ENCODE measurements around the gene GARIN5A.

GARIN5A gene

GRCh38 chr19:50422397-50423278, 54.0 kb downstream of the GARIN5A start:
- WGBS (ENCODE audit: extremely low coverage, insufficient coverage, low lambda C conversion rate): no CpG with 5 or more reads among the region's 18 CpGs
- Histone ChIP-seq H3K27me3 (ENCODE audit: insufficient read depth, low read length, poor library complexity) (no peaks in the 10 kb centered on the region), H3K36me3 (ENCODE audit: control insufficient read depth, insufficient read depth, low read length) (no peaks in the 10 kb centered on the region), H3K27ac (ENCODE audit: low read depth, low read length) (no peak overlapping the region), H3K4me3 (ENCODE audit: low read length) (no peak overlapping the region), H4K5ac (ENCODE audit: low read length) (no peak overlapping the region), H3K79me2 (ENCODE audit: control insufficient read depth, insufficient read depth, low read length) (no peaks in the 10 kb centered on the region), H3K4me1 (ENCODE audit: control insufficient read depth, low read depth, low read length) (no peaks in the 10 kb centered on the region), H3K9ac (ENCODE audit: low read length) (no peak overlapping the region), H3K4ac (ENCODE audit: low read depth, low read length) (no peak overlapping the region), H3K56ac (ENCODE audit: low read length) (no peak overlapping the region), H3K4me2 (ENCODE audit: low read length) (no peak overlapping the region), H3K18ac (ENCODE audit: low read length) (no peak overlapping the region), H3K79me1 (ENCODE audit: low read length) (no peaks in the 10 kb centered on the region), H2BK5ac (ENCODE audit: low read length) (no peak overlapping the region), H3K23ac (ENCODE audit: low read length) (no peak overlapping the region), H2BK15ac (replicated peaks; ENCODE audit: low read depth) (no peak overlapping the region), H4K8ac (ENCODE audit: low read depth, low read length) (no peak overlapping the region), H2AK5ac (ENCODE audit: low read length) (no peak overlapping the region), H2BK120ac (ENCODE audit: low read depth, low read length) (no peak overlapping the region)
- DNase-seq: no peak

- H3K27me3 ChIP-seq (ENCODE audit: insufficient read depth, low read length, poor library complexity): no peaks in the 10 kb centered on the region
- no peak overlapping the region for H3K4ac ChIP-seq (ENCODE audit: low read depth, low read length)
- H3K79me2 ChIP-seq (ENCODE audit: control insufficient read depth, insufficient read depth, low read length): no peaks in the 10 kb centered on the region
- no peak overlapping the region for H3K4me3 ChIP-seq (ENCODE audit: low read length)
- H3K27ac ChIP-seq (ENCODE audit: low read depth, low read length): no peak overlapping the region
- H2BK15ac ChIP-seq (replicated peaks; ENCODE audit: low read depth): no peak overlapping the region
- H3K18ac ChIP-seq (ENCODE audit: low read length): no peak overlapping the region
- H2BK120ac ChIP-seq (ENCODE audit: low read depth, low read length): no peak overlapping the region
- no peaks in the 10 kb centered on the region for H3K79me1 ChIP-seq (ENCODE audit: low read length)
- no peak for DNase-seq
- no peak overlapping the region for H3K23ac ChIP-seq (ENCODE audit: low read length)
- WGBS (ENCODE audit: extremely low coverage, insufficient coverage, low lambda C conversion rate): no CpG with 5 or more reads among the region's 3 CpGs
- H4K5ac ChIP-seq (ENCODE audit: low read length): no peak overlapping the region
- H3K4me2 ChIP-seq (ENCODE audit: low read length): no peak overlapping the region
- no peak overlapping the region for H2BK5ac ChIP-seq (ENCODE audit: low read length)
- H3K56ac ChIP-seq (ENCODE audit: low read length): no peak overlapping the region
- H3K36me3 ChIP-seq (ENCODE audit: control insufficient read depth, insufficient read depth, low read length): no peaks in the 10 kb centered on the region
- no peaks in the 10 kb centered on the region for H3K4me1 ChIP-seq (ENCODE audit: control insufficient read depth, low read depth, low read length)
- H4K8ac ChIP-seq (ENCODE audit: low read depth, low read length): no peak overlapping the region
- no peak overlapping the region for H3K9ac ChIP-seq (ENCODE audit: low read length)
- H2AK5ac ChIP-seq (ENCODE audit: low read length): no peak overlapping the region
Observed at GRCh38 chr19:50420808-50421207, 55.8 kb downstream of the GARIN5A start.

GRCh38 chr19:50420127-50420526, 56.5 kb downstream of the GARIN5A start:
- Histone ChIP-seq H2BK5ac (ENCODE audit: low read length) (no peak overlapping the region), H4K5ac (ENCODE audit: low read length) (no peak overlapping the region), H3K4me3 (ENCODE audit: low read length) (no peak overlapping the region), H3K18ac (ENCODE audit: low read length) (no peak overlapping the region), H2AK5ac (ENCODE audit: low read length) (no peak overlapping the region), H3K56ac (ENCODE audit: low read length) (no peak overlapping the region), H3K4ac (ENCODE audit: low read depth, low read length) (no peak overlapping the region), H3K27ac (ENCODE audit: low read depth, low read length) (no peak overlapping the region), H3K79me1 (ENCODE audit: low read length) (no peaks in the 10 kb centered on the region), H3K27me3 (ENCODE audit: insufficient read depth, low read length, poor library complexity) (no peaks in the 10 kb centered on the region), H3K36me3 (ENCODE audit: control insufficient read depth, insufficient read depth, low read length) (no peaks in the 10 kb centered on the region), H2BK120ac (ENCODE audit: low read depth, low read length) (no peak overlapping the region), H3K9ac (ENCODE audit: low read length) (no peak overlapping the region), H2BK15ac (replicated peaks; ENCODE audit: low read depth) (no peak overlapping the region), H3K79me2 (ENCODE audit: control insufficient read depth, insufficient read depth, low read length) (no peaks in the 10 kb centered on the region), H3K4me1 (ENCODE audit: control insufficient read depth, low read depth, low read length) (no peaks in the 10 kb centered on the region), H3K23ac (ENCODE audit: low read length) (peak overlapping the region; percentile 45), H4K8ac (ENCODE audit: low read depth, low read length) (no peak overlapping the region), H3K4me2 (ENCODE audit: low read length) (no peak overlapping the region)
- WGBS (ENCODE audit: extremely low coverage, insufficient coverage, low lambda C conversion rate): no CpG with 5 or more reads among the region's 3 CpGs
- no peak for DNase-seq

- peak; percentile 65 for DNase-seq
- Histone ChIP-seq H3K27ac (ENCODE audit: low read depth, low read length) (no peak overlapping the region), H3K36me3 (ENCODE audit: control insufficient read depth, insufficient read depth, low read length) (no peaks in the 10 kb centered on the region), H3K4me3 (ENCODE audit: low read length) (no peak overlapping the region), H3K79me2 (ENCODE audit: control insufficient read depth, insufficient read depth, low read length) (no peaks in the 10 kb centered on the region), H3K9ac (ENCODE audit: low read length) (no peak overlapping the region), H3K56ac (ENCODE audit: low read length) (peak overlapping the region; percentile 3), H4K8ac (ENCODE audit: low read depth, low read length) (no peak overlapping the region), H2BK120ac (ENCODE audit: low read depth, low read length) (no peak overlapping the region), H3K23ac (ENCODE audit: low read length) (peak overlapping the region; percentile 45), H3K4me1 (ENCODE audit: control insufficient read depth, low read depth, low read length) (no peaks in the 10 kb centered on the region), H3K27me3 (ENCODE audit: insufficient read depth, low read length, poor library complexity) (no peaks in the 10 kb centered on the region), H3K4ac (ENCODE audit: low read depth, low read length) (no peak overlapping the region), H2BK5ac (ENCODE audit: low read length) (no peak overlapping the region), H2BK15ac (replicated peaks; ENCODE audit: low read depth) (no peak overlapping the region), H3K4me2 (ENCODE audit: low read length) (peak overlapping the region; percentile 89), H3K18ac (ENCODE audit: low read length) (no peak overlapping the region), H2AK5ac (ENCODE audit: low read length) (no peak overlapping the region), H4K5ac (ENCODE audit: low read length) (no peak overlapping the region), H3K79me1 (ENCODE audit: low read length) (no peaks in the 10 kb centered on the region)
- no CpG with 5 or more reads among the region's 8 CpGs for WGBS (ENCODE audit: extremely low coverage, insufficient coverage, low lambda C conversion rate)
Observed at GRCh38 chr19:50419580-50420035, 57.0 kb downstream of the GARIN5A start.

GRCh38 chr19:50419022-50419579, 57.5 kb downstream of the GARIN5A start:
- Histone ChIP-seq H3K79me2 (ENCODE audit: control insufficient read depth, insufficient read depth, low read length) (no peaks in the 10 kb centered on the region), H4K5ac (ENCODE audit: low read length) (no peak overlapping the region), H3K4me2 (ENCODE audit: low read length) (peak overlapping the region; percentile 89), H4K8ac (ENCODE audit: low read depth, low read length) (no peak overlapping the region), H3K4me1 (ENCODE audit: control insufficient read depth, low read depth, low read length) (no peaks in the 10 kb centered on the region), H3K36me3 (ENCODE audit: control insufficient read depth, insufficient read depth, low read length) (no peaks in the 10 kb centered on the region), H3K79me1 (ENCODE audit: low read length) (no peaks in the 10 kb centered on the region), H3K23ac (ENCODE audit: low read length) (no peak overlapping the region), H2BK15ac (replicated peaks; ENCODE audit: low read depth) (no peak overlapping the region), H3K56ac (ENCODE audit: low read length) (peak overlapping the region; percentile 3), H3K4me3 (ENCODE audit: low read length) (peak overlapping the region; percentile 6), H3K18ac (ENCODE audit: low read length) (no peak overlapping the region), H3K27ac (ENCODE audit: low read depth, low read length) (no peak overlapping the region), H3K9ac (ENCODE audit: low read length) (peak overlapping the region; percentile 3), H2BK120ac (ENCODE audit: low read depth, low read length) (no peak overlapping the region), H3K27me3 (ENCODE audit: insufficient read depth, low read length, poor library complexity) (no peaks in the 10 kb centered on the region), H2BK5ac (ENCODE audit: low read length) (no peak overlapping the region), H3K4ac (ENCODE audit: low read depth, low read length) (no peak overlapping the region), H2AK5ac (ENCODE audit: low read length) (no peak overlapping the region)
- DNase-seq: no peak
- WGBS (ENCODE audit: extremely low coverage, insufficient coverage, low lambda C conversion rate): no CpG with 5 or more reads among the region's 14 CpGs

All from mesendoderm (in vitro differentiated cells).